Tibial artery (tissue), 4 donors: ENCODE results near the gene NDUFC1.
"Not testable (repeated sequence)": the region's sequence is repeated elsewhere in the genome, so short reads cannot be mapped to it uniquely, and the experiment has no call there.

Experiments
- DNase-seq, 2 donors: peaks; one replicate each; pipeline ENCODE4 v3.0.0-alpha.2; 2019
- H3K27ac ChIP-seq, 2 donors: fragments of 200-600 bp; sonication (generic) in 1 of 2; 1 replicate in 1 of 2; 2 replicates in 1 of 2; pipeline ENCODE4 v1.5.1; 2018 to 2019; ENCODE audit warnings: mild to moderate bottlenecking in 1 of 2
- H3K27me3 ChIP-seq, 2 donors: fragments of 200-600 bp; sonication (generic) in 1 of 2; one replicate each; pipeline versions ENCODE4 v1.5.1 to v1.6.0; 2016 to 2019
- H3K36me3 ChIP-seq, 3 donors: fragments of 200-600 bp; sonication (generic) in 2 of 3; one replicate each; pipeline ENCODE4 v1.5.1; 2016 to 2019; ENCODE audit warnings: mild to moderate bottlenecking in 2 of 3
- H3K4me1 ChIP-seq, 4 donors: fragments of 200-600 bp; sonication (generic) in 2 of 4; 1 replicate in 3 of 4; 2 replicates in 1 of 4; pipeline ENCODE4 v1.5.1; 2016 to 2019
- H3K4me3 ChIP-seq, 2 donors: fragments of 200-600 bp; sonication (generic) in 1 of 2; 1 replicate in 1 of 2; 2 replicates in 1 of 2; pipeline ENCODE4 v1.5.1; 2018 to 2019; ENCODE audit warnings: mild to moderate bottlenecking in 2 of 2
- H3K9me3 ChIP-seq, 3 donors: fragments of 200-600 bp; sonication (generic) in 1 of 3; one replicate each; pipeline ENCODE4 v1.5.1; 2016 to 2019
- intact Hi-C: fragments of 100-400 bp; cut with DNase I; formaldehyde crosslinking; loops from one replicate; pipeline ENCODE4 v1.15.0; 2023; ENCODE audit warnings: low total_unique reads
- TF ChIP-seq, protein P1 (sequence below), 2 experiments: fragments of 200-600 bp in 1 of 2; fragments of 450-650 bp in 1 of 2; IDR thresholded peaks; one replicate each; pipeline ENCODE4 v1.5.1; 2017 to 2019; ENCODE audit warnings: antibody characterized with exemption in 2 of 2, mild to moderate bottlenecking in 1 of 2, moderate library complexity in 1 of 2

Gene NDUFC1

GRCh38 chr4:139256349-139256748 is 45.9 kb downstream of the NDUFC1 start:
- Histone ChIP-seq H3K4me3 (no peak overlapping the region), H3K27me3 (no peaks in the 10 kb centered on the region), H3K27ac (no peak overlapping the region), H3K9me3 (no peaks in the 10 kb centered on the region), H3K4me1 (no peaks in the 10 kb centered on the region), H3K36me3 (no peaks in the 10 kb centered on the region)
- intact Hi-C loops, result no loop called here
- TF ChIP-seq, protein P1, sequence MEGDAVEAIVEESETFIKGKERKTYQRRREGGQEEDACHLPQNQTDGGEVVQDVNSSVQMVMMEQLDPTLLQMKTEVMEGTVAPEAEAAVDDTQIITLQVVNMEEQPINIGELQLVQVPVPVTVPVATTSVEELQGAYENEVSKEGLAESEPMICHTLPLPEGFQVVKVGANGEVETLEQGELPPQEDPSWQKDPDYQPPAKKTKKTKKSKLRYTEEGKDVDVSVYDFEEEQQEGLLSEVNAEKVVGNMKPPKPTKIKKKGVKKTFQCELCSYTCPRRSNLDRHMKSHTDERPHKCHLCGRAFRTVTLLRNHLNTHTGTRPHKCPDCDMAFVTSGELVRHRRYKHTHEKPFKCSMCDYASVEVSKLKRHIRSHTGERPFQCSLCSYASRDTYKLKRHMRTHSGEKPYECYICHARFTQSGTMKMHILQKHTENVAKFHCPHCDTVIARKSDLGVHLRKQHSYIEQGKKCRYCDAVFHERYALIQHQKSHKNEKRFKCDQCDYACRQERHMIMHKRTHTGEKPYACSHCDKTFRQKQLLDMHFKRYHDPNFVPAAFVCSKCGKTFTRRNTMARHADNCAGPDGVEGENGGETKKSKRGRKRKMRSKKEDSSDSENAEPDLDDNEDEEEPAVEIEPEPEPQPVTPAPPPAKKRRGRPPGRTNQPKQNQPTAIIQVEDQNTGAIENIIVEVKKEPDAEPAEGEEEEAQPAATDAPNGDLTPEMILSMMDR (IDR thresholded peaks at IDR 0.05), result no peak
- DNase-seq, result no peak

DNA sequence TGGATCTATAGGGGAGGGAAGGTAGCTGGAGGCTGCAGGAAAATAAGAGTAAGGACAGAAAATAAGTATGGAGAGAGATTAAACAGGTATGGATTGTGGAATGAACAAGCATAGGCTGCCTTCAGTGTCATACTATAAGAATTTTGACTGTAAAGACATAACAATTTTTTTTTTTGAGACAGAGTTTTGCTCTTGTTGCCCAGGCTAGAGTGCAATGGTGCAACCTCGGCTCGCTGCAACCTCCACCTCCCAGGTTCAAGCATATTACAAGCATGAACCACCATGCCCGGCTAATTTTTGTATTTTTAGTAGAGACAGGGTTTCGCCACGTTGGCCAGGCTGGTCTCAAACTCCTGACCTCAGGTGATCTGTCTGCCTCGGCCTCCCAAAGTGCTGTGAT is 46.7 kb downstream of the NDUFC1 start:
- H3K36me3 ChIP-seq, DNase-seq, intact Hi-C loops: not testable (repeated sequence)

DNA sequence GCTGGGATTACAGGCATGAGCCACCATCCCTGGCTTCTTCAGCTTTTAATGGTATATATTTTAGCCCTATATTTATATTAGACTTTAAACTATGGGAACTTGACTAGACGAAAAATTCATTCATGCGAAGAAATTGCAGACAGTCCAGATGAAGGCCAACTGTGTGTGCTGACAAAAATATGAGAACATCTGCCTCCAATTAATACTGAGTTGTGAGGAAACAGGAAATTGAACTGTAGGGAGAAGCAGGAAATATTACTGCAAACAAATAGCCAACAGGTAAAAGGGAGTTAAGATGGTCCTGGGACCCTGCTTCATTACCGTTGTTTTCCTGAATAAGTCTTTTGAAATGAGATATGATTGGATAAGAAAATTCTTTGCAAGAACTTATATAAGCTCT is 48.6 kb downstream of the NDUFC1 start:
- no peak overlapping the region for H3K27ac ChIP-seq
- intact Hi-C loops, result no loop called here

More for the DNA sequence above, 46.7 kb downstream of the NDUFC1 start:
- H3K4me1 ChIP-seq, H3K27ac ChIP-seq, H3K27me3 ChIP-seq, H3K4me3 ChIP-seq, H3K9me3 ChIP-seq: not testable (repeated sequence)

DNA sequence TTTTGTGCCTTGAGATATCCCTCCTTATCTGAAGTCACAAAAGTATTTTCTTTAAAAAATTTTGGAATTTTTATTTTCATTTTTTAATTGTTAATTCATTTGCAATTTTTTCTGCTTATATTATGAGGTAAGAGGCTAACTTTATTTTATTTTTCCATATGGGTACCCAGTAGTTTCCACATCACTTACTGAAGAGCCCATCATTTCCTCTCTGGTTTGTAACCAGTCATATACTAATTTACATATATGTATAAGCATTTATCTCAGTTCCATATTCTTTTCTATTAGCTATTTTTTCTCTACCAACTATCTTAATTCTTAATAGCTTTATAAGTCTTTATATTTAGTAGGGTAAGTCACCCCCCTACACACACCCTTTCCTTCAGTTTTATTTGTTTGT is 49.2 kb downstream of the NDUFC1 start:
- no peaks in the 10 kb centered on the region for H3K9me3 ChIP-seq
- H3K36me3 ChIP-seq, result no peaks in the 10 kb centered on the region
- no peaks in the 10 kb centered on the region for H3K27me3 ChIP-seq
- TF ChIP-seq, protein P1 (IDR thresholded peaks at IDR 0.05), result no peak
- H3K4me1 ChIP-seq, result peaks cover 0 to 14% (median 0%) of the 10 kb centered on the region in 4 donors
- no peak overlapping the region for H3K4me3 ChIP-seq
- no peak for DNase-seq
- no peak overlapping the region for H3K27ac ChIP-seq
- intact Hi-C loops, result no loop called here

More for the DNA sequence above, 48.6 kb downstream of the NDUFC1 start:
- no peaks in the 10 kb centered on the region for H3K9me3 ChIP-seq
- no peak overlapping the region for H3K4me3 ChIP-seq
- DNase-seq, result no peak
- no peaks in the 10 kb centered on the region for H3K27me3 ChIP-seq
- H3K36me3 ChIP-seq, result no peaks in the 10 kb centered on the region
- TF ChIP-seq, protein P1 (IDR thresholded peaks at IDR 0.05), result no peak
- peaks cover 0 to 7% (median 0%) of the 10 kb centered on the region in 4 donors for H3K4me1 ChIP-seq

GRCh38 chr4:139247700-139248238 is 54.5 kb downstream of the NDUFC1 start:
- Histone ChIP-seq H3K4me3 (no peak overlapping the region), H3K27me3 (no peaks in the 10 kb centered on the region), H3K27ac (no peak overlapping the region), H3K4me1 (peaks cover 0 to 53% (median 14%) of the 10 kb centered on the region in 4 donors), H3K36me3 (no peaks in the 10 kb centered on the region), H3K9me3 (no peaks in the 10 kb centered on the region)
- TF ChIP-seq, protein P1 (IDR thresholded peaks at IDR 0.05), result no peak
- no peak for DNase-seq
- intact Hi-C loops, result no loop called here

DNA sequence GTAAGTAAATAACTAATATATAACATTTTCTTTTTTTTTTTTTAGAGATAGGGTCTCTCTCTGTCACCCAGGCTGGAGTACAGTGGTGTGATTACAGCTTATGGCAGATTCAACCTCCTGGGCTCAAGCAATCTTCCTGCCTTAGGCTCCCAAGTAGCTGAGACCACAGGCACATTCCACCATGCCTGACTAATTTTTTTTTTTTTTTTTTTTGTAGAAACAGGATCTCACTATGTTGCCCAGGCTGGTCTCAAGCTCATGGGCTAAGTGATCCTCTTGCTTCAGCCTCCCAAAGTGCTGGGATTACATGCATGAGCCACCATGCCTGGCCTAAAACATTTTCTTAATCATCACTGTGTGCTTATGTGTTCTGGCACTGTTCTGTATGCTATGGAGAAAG is 55.0 kb downstream of the NDUFC1 start:
- intact Hi-C loops, result no loop called here
- Histone ChIP-seq H3K27ac (no peak overlapping the region), H3K36me3 (no peaks in the 10 kb centered on the region), H3K9me3 (no peaks in the 10 kb centered on the region), H3K4me3 (no peak overlapping the region), H3K4me1 (peaks cover 0 to 59% (median 16%) of the 10 kb centered on the region in 4 donors), H3K27me3 (no peaks in the 10 kb centered on the region)
- DNase-seq, result no peak
- TF ChIP-seq, protein P1 (IDR thresholded peaks at IDR 0.05), result no peak
